ENCODE results near the gene RANBP9. TPM values are rescaled to one million over a fixed set of nuclear protein-coding genes. Genes with fewer than 3 reads are reported as not detected.

Gene RANBP9
- total RNA-seq, 2 donors from 2014 or later = 51.6 to 53.8 TPM

- H3K4me3 ChIP-seq = no peak overlapping the region
- H3K9me3 ChIP-seq = no peaks in the 10 kb centered on the region
- no peak for DNase-seq (ENCODE audit: low spot score)
- peaks cover 28 to 64% of the 10 kb centered on the region in 2 donors for H3K4me1 ChIP-seq (ENCODE audit: control insufficient read depth in 1 of 2, low read depth in 2 of 2)
- ATAC-seq (ENCODE audit: insufficient number of reproducible peaks, low FRiP score, low read depth) = no peak
- peak overlapping the region; percentile 45 to 51 for H3K27ac ChIP-seq
- no peak for TF ChIP-seq CTCF (IDR thresholded peaks at IDR 0.05)
- no peaks in the 10 kb centered on the region for H3K27me3 ChIP-seq (replicated peaks; ENCODE audit: insufficient read depth)
- H3K36me3 ChIP-seq = no peaks in the 10 kb centered on the region
These were observed 16.4 kb downstream of the RANBP9 start for GRCh38 chr6:13695252-13695651.

- Histone ChIP-seq H3K4me3 (no peak overlapping the region), H3K9me3 (no peaks in the 10 kb centered on the region), H3K4me1 (ENCODE audit: control insufficient read depth in 1 of 2, low read depth in 2 of 2) (peaks cover 32 to 71% of the 10 kb centered on the region in 2 donors), H3K36me3 (no peaks in the 10 kb centered on the region), H3K27me3 (replicated peaks; ENCODE audit: insufficient read depth) (no peaks in the 10 kb centered on the region), H3K27ac (peak overlapping the region in 1 of 2 donors; percentile 51)
- ATAC-seq (ENCODE audit: insufficient number of reproducible peaks, low FRiP score, low read depth) = no peak
- no peak for DNase-seq (ENCODE audit: low spot score)
- TF ChIP-seq CTCF (IDR thresholded peaks at IDR 0.05) = no peak
These were observed 17.1 kb downstream of the RANBP9 start for GRCh38 chr6:13694562-13694961.

- Histone ChIP-seq H3K27ac (peak overlapping the region in 1 of 2 donors; percentile 47), H3K4me1 (ENCODE audit: control insufficient read depth in 1 of 2, low read depth in 2 of 2) (peaks cover 27 to 58% of the 10 kb centered on the region in 2 donors), H3K27me3 (replicated peaks; ENCODE audit: insufficient read depth) (no peaks in the 10 kb centered on the region), H3K9me3 (no peaks in the 10 kb centered on the region), H3K4me3 (no peak overlapping the region), H3K36me3 (no peaks in the 10 kb centered on the region)
- no peak for DNase-seq (ENCODE audit: low spot score)
- TF ChIP-seq CTCF (IDR thresholded peaks at IDR 0.05) = no peak
- ATAC-seq (ENCODE audit: insufficient number of reproducible peaks, low FRiP score, low read depth) = no peak
These were observed 22.0 kb downstream of the RANBP9 start for GRCh38 chr6:13689511-13690256.

GRCh38 chr6:13688692-13689196 is 22.9 kb downstream of the RANBP9 start:
- no peak for TF ChIP-seq CTCF (IDR thresholded peaks at IDR 0.05)
- peaks cover 27 to 49% of the 10 kb centered on the region in 2 donors for H3K4me1 ChIP-seq (ENCODE audit: control insufficient read depth in 1 of 2, low read depth in 2 of 2)
- peak overlapping the region in 1 of 2 donors; percentile 47 for H3K27ac ChIP-seq
- no peaks in the 10 kb centered on the region for H3K36me3 ChIP-seq
- DNase-seq (ENCODE audit: low spot score) (no peak), ATAC-seq (ENCODE audit: insufficient number of reproducible peaks, low FRiP score, low read depth) (no peak)
- no peaks in the 10 kb centered on the region for H3K27me3 ChIP-seq (replicated peaks; ENCODE audit: insufficient read depth)
- no peaks in the 10 kb centered on the region for H3K9me3 ChIP-seq
- no peak overlapping the region for H3K4me3 ChIP-seq

GRCh38 chr6:13687917-13688351 is 23.7 kb downstream of the RANBP9 start:
- H3K4me3 ChIP-seq = no peak overlapping the region
- no peak for DNase-seq (ENCODE audit: low spot score)
- H3K4me1 ChIP-seq (ENCODE audit: control insufficient read depth in 1 of 2, low read depth in 2 of 2) = peaks cover 28 to 48% of the 10 kb centered on the region in 2 donors
- H3K9me3 ChIP-seq = no peaks in the 10 kb centered on the region
- no peaks in the 10 kb centered on the region for H3K27me3 ChIP-seq (replicated peaks; ENCODE audit: insufficient read depth)
- ATAC-seq (ENCODE audit: insufficient number of reproducible peaks, low FRiP score, low read depth) = no peak
- TF ChIP-seq CTCF (IDR thresholded peaks at IDR 0.05) = no peak
- no peaks in the 10 kb centered on the region for H3K36me3 ChIP-seq
- peak overlapping the region in 1 of 2 donors; percentile 1 for H3K27ac ChIP-seq
